ENCODE measurements around the gene AP2A1. TPM values are rescaled to one million over a fixed set of nuclear protein-coding genes. Genes with fewer than 3 reads are reported as not detected.
A peak's percentile ranks its signal among the peaks of the same experiment; 100 is the strongest.

The AP2A1 gene
- total and polyA plus RNA-seq, 9 of the 15 experiments (the other 6 are each of a cell fraction or from before 2014, with no cell fraction given): 0.55 to 150 (median 31.9) TPM

DNA sequence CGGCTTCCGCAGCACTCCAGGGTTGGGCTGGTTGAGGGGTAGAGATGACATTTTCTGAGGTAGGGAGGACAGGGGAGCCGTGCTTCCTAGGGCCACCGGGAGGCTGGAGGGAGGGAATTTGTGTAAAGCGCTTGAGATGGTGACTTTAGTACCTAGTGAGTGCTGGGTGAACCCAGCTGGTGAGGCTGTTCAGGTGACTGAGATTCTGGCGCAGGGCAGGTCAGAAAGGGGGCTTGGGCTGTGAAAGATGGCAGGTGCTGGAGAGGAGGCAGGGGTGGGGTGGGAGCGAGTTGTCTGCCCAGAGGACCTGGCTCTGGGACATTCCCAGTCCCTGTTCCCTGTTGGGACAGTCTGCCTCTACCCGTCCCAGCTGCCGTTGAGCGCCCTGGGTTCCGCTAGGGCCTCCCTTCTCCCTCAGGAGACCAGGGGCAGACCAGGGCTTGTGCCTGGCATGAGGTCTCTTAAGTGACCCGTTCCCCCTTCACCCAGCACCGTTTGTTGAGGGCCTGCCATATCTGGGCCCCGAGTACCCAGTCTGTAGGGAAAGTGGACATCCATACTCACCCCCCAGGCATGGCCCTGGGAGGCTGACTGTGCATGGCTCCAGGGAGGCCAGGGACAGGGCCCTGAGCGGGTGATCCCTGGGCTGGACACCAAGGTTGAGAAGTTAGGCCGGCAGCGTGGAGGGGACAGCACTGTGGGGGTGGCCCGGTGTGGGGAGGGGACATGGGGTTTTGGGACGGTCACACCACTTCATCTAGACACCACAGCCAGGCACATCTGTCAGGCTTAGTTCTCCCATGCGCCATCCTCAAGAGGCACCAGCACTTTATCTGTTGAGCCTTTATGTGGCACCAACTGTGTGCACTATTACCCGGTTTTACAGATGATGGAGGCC is 89.1 kb downstream of the AP2A1 start (continued):
- TF ChIP-seq, protein P1, sequence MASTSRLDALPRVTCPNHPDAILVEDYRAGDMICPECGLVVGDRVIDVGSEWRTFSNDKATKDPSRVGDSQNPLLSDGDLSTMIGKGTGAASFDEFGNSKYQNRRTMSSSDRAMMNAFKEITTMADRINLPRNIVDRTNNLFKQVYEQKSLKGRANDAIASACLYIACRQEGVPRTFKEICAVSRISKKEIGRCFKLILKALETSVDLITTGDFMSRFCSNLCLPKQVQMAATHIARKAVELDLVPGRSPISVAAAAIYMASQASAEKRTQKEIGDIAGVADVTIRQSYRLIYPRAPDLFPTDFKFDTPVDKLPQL (IDR thresholded peaks at IDR 0.05; ENCODE audit: extremely low read depth, insufficient read length): no peak
- TF ChIP-seq, protein P2, sequence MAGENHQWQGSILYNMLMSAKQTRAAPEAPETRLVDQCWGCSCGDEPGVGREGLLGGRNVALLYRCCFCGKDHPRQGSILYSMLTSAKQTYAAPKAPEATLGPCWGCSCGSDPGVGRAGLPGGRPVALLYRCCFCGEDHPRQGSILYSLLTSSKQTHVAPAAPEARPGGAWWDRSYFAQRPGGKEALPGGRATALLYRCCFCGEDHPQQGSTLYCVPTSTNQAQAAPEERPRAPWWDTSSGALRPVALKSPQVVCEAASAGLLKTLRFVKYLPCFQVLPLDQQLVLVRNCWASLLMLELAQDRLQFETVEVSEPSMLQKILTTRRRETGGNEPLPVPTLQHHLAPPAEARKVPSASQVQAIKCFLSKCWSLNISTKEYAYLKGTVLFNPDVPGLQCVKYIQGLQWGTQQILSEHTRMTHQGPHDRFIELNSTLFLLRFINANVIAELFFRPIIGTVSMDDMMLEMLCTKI (IDR thresholded peaks at IDR 0.05; ENCODE audit: partially characterized antibody): no peak
- TF ChIP-seq, protein P3, sequence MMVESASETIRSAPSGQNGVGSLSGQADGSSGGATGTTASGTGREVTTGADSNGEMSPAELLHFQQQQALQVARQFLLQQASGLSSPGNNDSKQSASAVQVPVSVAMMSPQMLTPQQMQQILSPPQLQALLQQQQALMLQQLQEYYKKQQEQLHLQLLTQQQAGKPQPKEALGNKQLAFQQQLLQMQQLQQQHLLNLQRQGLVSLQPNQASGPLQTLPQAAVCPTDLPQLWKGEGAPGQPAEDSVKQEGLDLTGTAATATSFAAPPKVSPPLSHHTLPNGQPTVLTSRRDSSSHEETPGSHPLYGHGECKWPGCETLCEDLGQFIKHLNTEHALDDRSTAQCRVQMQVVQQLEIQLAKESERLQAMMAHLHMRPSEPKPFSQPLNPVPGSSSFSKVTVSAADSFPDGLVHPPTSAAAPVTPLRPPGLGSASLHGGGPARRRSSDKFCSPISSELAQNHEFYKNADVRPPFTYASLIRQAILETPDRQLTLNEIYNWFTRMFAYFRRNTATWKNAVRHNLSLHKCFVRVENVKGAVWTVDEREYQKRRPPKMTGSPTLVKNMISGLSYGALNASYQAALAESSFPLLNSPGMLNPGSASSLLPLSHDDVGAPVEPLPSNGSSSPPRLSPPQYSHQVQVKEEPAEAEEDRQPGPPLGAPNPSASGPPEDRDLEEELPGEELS (CRISPR knock-in tag; IDR thresholded peaks at IDR 0.05; ENCODE audit: borderline replicate concordance): no peak
- no peak for TF ChIP-seq HMGN3 (IDR thresholded peaks at IDR 0.05; ENCODE audit: borderline replicate concordance, extremely low read depth, insufficient read length, low read depth, low read length)
- TF ChIP-seq USF1 (CRISPR knock-in tag; IDR thresholded peaks at IDR 0.05): no peak
- peak; percentile 20 for TF ChIP-seq RBM22 (IDR thresholded peaks at IDR 0.05; ENCODE audit: low read depth, low read length, poor library complexity, severe bottlenecking)
- no peak for TF ChIP-seq ZNF551 (CRISPR knock-in tag; IDR thresholded peaks at IDR 0.05)
- TF ChIP-seq TEAD4 (IDR thresholded peaks at IDR 0.05; ENCODE audit: low read length): 0 out of 2 replicates have a peak, but pooled peaks have one; percentile 8
- TF ChIP-seq TEAD4 (CRISPR knock-in tag; IDR thresholded peaks at IDR 0.05; ENCODE audit: borderline replicate concordance): no peak
- TF ChIP-seq, protein P4, sequence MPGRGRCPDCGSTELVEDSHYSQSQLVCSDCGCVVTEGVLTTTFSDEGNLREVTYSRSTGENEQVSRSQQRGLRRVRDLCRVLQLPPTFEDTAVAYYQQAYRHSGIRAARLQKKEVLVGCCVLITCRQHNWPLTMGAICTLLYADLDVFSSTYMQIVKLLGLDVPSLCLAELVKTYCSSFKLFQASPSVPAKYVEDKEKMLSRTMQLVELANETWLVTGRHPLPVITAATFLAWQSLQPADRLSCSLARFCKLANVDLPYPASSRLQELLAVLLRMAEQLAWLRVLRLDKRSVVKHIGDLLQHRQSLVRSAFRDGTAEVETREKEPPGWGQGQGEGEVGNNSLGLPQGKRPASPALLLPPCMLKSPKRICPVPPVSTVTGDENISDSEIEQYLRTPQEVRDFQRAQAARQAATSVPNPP (IDR thresholded peaks at IDR 0.05; ENCODE audit: borderline replicate concordance, insufficient read depth, insufficient read length): no peak
- no peak for TF ChIP-seq FOXM1 (IDR thresholded peaks at IDR 0.05; ENCODE audit: low read depth)
- no peak for TF ChIP-seq FOXM1 (CRISPR knock-in tag; IDR thresholded peaks at IDR 0.05; ENCODE audit: low read depth)
- no peak for TF ChIP-seq PHF21A (IDR thresholded peaks at IDR 0.05; ENCODE audit: borderline replicate concordance, low read depth)
- TF ChIP-seq ZNF408 (CRISPR knock-in tag; IDR thresholded peaks at IDR 0.05; ENCODE audit: low read depth): no peak
- TF ChIP-seq TCFL5 (CRISPR knock-in tag; conservative IDR thresholded peaks at IDR 0.05): no peak
- no peak for TF ChIP-seq HMBOX1 (IDR thresholded peaks at IDR 0.05)
- 0 out of 2 replicates have a peak, but pooled peaks have one; percentile 11 for TF ChIP-seq MYNN (IDR thresholded peaks at IDR 0.05)
- TF ChIP-seq MYNN (CRISPR knock-in tag; IDR thresholded peaks at IDR 0.05): no peak
- TF ChIP-seq FOS (IDR thresholded peaks at IDR 0.05; ENCODE audit: extremely low read depth, insufficient read length): no peak
- no peak for TF ChIP-seq ARNT (IDR thresholded peaks at IDR 0.05)
